Stimulated activated naive CD4-positive, alpha-beta T cell treated with Interleukin-2 at 50 U/mL for 16 hours (primary cell): ENCODE measurements around the gene CLDN20.
A peak's percentile ranks its signal among the peaks of the same experiment; 100 is the strongest.
"Not testable (repeated sequence)": the region's sequence is repeated elsewhere in the genome, so short reads cannot be mapped to it uniquely, and the experiment has no call there.

Experiments used
- DNase-seq: peaks from one replicate; lab custom pipeline; 2025; lab: John Stamatoyannopoulos, UW

The CLDN20 gene, protein sequence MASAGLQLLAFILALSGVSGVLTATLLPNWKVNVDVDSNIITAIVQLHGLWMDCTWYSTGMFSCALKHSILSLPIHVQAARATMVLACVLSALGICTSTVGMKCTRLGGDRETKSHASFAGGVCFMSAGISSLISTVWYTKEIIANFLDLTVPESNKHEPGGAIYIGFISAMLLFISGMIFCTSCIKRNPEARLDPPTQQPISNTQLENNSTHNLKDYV

DNA sequence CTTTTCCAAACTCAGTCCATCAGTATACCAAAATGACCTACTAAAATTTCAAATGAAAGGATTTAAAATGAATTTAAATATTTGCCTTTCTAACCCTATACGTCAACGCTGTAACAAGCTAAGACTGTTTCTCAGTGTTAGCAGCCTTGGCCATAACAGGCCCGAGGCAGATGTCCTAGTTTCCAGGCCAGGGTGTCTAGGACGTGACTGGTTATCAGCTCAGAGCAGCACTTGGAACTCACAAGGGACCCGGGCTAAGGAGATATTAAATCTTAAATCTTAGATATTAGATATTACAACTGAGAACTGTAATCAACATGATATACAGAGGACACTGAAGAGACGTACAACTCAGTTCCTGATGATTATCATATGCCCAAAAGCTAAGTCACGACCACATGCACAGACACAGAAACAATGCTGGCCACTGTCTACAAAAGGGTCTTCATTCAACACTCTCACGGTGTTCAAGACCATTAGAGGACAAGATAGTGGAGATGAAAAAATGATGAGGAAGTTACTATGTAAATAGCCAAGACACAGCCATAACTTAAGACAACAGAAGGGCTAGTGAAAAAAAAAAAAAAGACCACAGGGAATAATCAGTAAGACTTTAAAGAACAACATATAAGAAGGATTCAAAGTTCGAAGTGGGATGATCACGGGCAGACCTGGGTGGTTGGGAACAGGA is at the start of gene CLDN20:
CLDN20 (plus strand) TSS at position 641 of the 691 bp plus-strand sequence. CDS start 11,707 bp downstream, outside the sequence.
- DNase-seq: no peak

DNA sequence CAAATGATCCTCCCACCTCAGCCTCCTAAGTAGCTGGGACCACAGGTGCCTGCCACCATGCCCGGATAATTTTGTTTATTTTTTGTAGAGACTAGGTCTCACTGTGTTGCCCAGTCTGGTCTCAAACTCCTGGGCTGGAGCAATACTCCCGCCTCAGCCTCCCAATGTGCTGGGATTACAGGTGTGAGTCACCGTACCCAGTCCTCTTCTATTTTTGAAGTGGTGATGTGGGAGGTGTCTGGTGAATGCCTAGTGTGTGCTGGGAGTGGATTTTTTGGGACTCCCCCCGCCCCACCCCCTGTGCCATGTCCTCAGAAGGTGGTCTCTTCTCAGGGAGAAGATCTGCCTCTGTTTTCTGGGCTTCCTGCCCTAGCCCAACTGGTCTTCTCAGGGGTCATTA is 47.9 kb upstream of the CLDN20 start:
- DNase-seq: no peak

DNA sequence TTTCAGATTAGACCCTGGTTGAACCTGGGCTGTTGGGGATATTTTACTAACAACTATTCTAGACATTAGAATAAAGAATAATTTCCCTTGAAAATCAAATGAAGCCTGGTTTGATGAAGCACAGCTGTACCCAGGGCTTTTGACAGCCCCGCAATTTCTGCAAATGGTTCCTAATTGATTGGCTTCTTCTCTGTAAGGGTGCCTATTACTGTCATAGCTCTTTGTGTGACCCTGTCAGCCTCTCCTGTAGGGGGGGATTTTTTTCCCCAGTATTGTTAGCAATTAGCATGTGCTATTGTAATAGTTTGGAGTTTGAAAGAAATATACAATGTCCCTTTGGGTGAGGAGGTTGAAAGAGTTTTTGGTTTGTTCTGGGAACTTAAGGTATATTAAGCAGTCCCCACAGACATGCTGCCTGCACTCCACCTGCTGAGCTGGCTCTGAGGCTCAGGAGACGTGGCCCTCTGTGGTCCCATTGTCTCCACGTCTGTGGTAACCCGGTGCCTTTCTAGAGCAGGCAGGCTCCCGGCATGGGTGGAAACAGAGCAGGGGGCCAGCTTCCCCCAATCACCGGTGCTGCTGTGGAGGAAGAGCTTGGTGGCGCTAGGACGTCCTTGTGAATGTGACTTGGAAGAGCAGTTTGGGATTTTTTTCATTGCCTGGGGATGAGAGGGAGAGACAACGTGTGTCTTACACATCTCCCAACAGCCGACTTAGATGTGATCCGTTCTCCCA is 47.3 kb upstream of the CLDN20 start:
- DNase-seq: no peak

DNA sequence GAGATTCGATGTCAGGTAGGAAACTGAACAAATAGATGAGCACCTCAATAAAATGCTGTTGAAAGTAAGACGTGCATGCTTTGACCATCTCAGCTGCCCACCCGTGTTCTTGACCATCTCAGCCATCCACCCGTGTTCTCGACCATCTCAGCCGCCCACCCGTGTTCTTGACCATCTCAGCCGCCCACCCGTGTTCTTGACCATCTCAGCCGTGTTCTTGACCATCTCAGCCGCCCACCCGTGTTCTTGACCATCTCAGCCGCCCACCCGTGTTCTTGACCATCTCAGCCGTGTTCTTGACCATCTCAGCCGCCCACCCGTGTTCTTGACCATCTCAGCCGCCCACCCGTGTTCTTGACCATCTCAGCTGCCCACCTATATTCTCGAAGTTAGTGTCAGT is 45.1 kb upstream of the CLDN20 start:
- not testable (repeated sequence) for DNase-seq

DNA sequence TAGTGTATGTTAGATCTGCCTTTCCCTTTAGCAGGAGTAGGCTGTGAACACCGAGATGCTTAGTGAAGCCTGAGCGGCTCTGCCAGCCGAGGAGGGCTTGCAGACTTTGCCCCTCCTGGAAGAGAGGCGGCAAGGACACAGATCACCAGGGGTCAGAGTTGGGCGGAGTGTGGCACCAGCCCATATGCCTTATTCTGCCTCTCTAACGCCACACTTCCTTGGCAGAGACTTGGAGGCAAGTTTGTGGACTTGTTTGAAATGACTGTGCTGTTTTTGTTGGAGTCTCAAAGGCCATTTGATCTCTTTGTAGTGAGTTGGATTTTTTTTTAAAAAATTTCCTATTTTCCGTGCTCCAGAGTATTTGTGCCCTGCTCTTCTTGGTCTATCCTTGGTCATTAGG is 44.5 kb upstream of the CLDN20 start:
- DNase-seq: no peak

DNA sequence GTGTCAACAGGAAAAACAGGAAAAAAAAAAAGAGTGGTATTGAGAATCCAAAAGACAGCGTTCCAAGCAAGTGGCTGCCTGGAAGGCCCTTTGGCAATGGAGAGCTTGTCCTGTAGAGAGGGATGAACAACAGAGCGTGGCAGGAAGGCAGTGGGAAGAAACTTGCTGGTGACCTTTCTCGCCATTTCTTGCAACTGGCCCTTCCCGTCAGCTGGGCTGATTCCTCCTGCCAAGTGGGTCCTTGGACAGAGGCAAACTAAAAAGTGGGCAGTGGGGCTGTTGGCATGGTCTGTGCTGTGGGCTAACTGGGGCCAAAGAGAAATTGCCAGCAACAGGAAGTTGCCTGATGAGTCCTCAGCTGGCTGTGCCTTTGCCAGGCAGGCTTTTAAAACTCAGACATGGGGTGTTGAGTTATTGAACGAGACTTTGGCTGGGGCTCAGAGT is 43.9 kb upstream of the CLDN20 start:
- DNase-seq: no peak

DNA sequence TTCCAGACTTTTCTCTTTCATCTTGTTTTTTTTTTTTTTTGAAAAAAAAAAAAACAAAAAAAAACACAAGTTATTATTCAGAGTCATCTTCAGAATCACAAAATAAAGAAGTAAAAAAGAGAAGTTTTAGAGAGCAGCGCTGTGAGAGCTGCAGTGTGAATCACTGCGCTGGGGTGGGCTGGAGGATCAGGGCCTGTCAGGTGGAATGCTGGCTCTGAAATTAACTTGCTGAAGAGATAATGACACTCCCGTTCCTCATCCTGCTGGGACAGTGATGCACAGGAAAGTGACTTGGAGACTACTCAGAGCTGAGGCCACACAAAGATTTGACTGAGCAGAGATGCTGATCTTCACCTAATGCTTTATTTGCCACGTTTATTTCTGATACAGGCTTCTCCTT is 42.7 kb upstream of the CLDN20 start:
- DNase-seq: no peak

DNA sequence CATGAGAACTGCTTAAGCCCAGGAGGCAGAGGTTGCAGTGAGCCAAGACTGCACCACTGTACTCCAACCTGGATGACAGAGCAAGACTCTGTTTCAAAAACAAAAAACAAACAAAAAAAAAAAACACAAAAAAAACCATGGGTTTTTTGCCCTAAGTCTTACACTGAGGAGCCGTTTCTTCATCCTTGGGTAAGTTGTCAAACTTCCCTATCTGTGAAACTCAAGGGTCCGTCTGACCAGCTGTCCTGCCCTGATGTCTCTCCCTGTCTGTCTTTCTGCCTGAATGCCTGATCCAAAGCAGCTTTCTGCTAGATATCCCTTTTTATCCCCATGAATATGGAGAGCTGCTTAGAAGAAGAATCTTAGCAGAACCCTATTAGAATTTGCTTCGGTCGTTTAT is 41.3 kb upstream of the CLDN20 start:
- no peak for DNase-seq

DNA sequence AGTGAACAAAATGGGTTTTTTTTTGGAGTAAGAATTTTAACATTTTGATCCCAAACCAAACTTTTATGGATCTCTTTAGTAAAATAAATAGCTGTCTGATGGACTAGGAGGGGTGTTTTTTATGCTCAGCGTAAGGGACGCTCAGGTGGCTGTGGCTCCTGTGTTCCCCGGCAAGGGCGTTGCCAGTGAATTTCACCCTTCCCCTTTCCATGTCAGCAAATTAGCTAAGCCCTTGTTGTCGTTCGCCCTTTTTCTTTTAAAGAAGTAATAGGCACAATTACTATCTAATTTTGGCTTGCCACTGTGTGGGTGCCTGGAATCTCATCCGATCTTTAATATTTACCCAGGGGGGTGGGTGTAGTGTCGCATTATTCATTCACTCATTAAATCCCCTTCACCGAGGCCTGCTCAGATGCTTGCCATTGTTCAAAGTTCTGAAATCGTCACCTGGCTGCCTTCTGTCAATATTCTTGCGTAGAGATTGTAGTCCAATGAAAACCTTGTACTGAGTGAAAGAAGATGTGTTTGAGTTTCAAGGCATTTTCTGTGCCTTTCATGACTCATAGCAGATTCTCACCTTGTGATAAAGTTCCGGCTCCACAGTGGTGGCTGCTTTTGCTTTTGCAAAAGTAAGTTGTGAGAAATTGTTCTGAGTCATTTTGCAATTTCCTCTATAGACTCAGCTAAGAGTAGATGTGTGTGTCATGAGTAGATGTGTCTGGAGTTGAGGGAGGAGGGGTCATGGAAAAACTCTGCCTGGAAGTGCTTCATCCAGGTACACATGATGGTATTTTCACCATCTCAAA is 40.0 kb upstream of the CLDN20 start:
- DNase-seq: peak; percentile 54

DNA sequence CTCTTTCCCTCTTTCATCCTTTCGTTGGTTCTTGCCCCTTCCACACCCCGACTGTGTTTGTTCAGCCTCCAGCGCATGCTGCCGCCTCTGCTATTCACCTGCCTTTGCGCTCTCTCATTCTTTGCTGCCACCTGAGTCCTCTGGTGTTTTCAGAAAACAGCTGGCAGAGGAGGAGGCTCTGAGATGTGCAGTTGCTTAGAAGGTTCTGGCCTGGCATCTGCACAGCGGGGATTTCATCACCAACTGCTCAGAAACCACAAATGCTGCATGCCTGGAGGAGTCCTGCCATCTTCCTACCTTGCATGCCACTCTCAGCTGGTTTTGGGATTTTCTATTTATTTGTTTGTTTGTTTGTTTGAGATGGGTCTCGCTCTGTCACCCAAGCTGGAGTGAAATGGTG is 39.2 kb upstream of the CLDN20 start:
- DNase-seq: no peak

DNA sequence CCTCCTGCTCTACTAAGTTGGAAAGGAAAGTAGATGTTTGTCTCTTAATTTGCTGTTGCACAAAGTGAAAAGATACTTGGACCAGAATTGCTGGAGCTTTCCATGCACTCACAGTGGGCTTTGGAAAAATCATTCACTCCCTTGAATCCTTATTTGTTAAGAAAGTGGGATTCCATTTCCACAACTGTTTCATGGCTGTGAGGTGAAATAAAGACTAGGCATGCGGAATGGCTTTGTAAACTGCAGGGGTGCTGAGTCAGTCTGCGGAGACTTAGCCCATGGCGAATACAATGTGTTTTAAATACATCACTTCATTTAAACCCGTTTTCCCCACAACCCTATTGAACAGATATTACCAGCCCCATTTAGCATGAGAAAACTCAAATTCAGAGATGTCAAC is 36.8 kb upstream of the CLDN20 start:
- no peak for DNase-seq

DNA sequence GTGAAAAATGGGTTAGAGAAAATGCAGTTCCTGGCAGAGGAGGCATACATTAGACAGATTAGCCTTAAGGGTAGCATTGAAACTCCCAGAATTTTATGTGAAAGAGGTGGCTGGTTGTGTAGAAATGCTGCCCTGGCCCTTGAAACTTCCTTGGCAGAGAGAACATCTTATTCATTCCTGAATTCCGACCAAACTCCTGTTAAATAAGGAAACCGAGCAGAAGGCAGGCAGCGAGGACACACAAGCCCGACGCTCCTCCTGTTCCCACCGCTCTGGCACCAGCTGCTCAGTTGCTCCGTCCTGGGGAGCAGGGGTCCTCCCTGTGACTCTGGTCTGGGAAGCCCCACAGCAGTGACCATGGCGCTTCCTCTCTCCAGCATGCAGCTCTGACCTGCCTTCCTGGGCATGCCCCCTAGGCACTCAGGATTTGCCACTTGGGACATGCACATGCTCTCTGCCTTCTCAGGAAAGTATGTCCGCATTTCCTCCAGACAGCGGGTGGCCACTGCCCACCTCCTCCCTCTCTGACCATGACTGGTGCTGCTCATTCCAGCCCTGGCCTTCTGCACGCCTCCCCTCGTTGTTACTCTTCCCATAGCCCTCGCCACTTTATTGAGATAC is 35.2 kb upstream of the CLDN20 start:
- no peak for DNase-seq

DNA sequence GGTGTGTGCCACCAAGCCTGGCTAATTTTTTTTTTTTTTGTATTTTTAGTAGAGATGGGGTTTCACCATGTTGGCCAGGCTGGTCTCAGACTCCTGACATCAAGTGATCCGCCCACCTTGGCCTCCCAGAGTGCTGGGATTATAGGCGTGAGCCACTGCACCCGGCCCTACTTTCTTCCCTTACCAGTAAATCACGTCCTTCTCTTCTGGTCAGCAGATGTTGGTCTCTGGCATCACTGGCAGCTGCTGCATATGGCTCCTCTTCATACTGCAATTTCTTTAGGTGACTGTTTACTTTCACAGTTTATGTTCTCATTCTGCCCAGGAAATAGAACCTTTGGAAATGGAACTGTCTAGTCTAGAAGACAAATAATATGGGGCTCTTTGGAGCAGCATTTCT is 32.8 kb upstream of the CLDN20 start:
- DNase-seq: not testable (repeated sequence)

DNA sequence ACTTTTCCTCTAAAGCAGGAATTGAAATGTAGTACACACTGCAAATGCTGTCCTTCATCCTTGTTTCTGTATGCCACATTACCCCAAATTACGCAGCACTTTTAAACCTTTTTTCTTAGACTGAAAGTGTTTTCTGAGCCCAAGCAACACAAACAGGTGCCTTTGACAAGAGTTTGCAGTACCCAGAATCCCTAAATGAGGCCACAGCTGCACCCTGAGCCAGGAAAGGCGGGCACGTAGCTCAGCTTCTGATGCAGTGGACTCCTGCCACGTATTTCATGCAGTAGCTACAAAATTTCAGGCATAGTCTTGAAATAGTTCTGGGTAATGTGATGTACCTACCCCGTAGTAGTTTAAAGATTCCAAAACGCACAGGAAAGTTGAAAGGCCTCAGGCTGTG is 31.0 kb upstream of the CLDN20 start:
- no peak for DNase-seq

DNA sequence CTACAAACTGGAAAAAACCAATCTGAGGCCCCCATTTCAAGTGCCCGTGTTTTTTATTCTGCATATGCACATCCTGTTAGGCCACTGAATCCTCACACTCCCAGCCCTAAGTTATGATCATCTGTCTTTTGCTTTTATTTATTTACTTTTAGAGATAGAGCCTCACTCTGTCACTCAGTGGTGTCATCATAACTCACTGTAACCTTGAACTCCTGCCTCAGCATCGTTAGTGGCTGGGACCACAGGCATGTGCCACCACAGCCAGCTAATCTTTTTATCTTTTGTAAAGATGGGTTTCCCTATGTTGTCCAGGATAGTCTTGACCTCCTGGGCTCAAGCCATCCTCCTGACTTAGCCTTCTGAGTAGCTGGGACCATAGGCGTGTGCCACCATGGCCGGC is 29.6 kb upstream of the CLDN20 start:
- DNase-seq: no peak

DNA sequence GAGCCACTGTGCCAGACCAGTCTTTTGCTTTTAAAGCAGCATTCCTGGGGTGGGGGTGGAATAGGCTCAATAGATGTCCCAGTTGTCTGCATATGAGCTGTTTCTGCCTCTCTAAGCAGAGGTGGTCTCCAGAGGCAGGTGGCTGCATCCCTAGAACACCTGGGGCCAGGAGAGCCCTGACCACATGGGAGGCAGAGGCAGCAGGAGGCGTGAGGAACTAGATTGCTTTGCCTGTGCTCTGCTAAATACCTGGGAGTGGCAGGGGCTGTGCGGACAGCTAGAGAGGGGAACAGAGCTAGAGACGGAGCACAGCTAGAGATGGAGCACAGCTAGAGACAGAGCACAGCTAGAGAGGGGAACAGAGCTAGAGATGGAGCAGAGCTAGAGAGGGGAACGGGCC is 29.1 kb upstream of the CLDN20 start:
- no peak for DNase-seq

DNA sequence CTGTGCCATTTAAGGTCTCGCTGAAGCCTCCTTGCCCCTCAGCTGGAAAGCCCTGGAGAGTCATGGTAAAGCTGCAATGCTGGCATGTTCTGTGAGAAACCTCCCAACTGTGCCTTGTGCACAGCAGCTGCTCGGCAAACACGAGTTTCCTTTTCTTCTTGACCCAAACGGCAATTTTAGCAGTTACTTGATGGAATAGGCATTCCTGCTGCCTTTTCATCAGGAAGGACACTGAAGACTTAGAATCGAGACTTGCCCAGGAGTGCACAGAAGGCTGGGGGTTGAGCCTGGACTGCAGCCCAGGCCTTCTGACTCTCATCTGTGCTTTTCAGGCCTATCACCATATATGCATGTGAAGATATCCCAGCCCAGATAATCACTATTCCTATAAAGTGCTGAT is 28.7 kb upstream of the CLDN20 start:
- no peak for DNase-seq

DNA sequence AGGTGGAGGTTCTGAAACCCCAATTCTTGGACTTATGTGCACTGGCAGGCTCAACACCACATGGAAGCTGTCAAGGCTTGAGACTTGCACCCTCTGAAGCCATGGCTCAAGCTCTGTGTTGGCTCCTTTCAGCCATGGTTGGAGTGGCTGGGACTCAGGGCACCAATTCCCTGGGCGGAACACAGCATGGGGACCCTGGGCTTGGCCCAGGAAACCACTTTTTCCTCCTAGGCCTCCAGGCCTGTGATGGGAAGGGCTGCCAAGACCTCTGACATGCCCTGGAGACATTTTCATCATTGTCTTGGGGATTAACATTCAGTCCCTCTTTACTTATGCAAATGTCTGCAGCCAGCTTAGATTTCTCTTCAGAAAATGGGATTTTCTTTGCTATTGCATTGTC is 26.2 kb upstream of the CLDN20 start:
- DNase-seq: no peak

DNA sequence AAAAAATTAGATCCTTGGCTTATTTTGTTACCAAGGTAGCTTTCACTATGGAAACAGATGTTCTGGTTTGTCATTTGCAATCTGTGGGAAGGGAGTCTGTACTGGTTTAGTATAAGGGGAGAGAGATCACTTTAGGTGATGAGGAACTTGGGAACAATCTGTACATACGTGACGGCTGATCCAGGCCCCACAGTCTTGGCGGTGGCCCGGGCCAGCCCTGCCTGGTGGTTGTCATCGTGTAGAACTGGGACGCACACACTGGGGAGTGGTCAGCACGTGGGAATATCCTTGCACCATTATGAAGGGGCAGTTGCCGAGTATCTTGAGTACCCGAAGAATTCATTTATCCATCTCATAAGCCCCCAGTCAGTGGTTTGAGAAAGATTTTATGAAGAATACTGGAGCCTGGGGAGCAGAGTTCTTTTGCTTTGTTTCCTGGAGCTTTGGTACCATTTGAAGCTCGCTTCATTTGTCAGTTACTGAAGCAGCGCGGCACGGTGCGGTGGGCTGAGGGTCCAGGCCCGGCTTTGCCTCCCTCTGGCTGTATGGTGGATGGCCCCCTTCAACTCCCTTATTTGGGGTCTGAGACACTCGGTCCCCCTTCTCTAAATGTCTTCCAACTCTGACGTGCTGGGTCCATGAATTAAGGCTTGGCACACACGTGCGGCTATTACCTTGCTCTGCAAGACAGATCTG is 22.8 kb upstream of the CLDN20 start:
- DNase-seq: no peak

DNA sequence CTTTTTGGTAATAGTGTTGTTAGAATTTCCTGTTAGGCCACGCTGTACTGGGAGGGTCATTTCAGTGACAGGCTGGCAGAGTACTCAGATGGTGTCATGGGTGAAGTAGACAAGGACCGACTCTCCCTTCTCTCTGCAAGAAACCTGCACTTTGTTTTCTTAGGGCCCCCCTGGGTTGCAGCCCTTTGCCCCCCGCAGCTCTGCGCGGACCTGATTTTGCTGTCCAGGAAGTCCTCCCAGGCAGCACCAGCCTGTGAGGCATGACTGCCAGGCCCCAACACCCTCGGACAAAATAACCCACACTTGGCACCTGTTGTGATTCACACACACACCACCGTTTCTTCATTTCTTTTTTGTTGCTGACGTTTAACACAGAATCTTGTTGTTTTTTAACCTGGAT is 21.8 kb upstream of the CLDN20 start:
- DNase-seq: no peak

DNA sequence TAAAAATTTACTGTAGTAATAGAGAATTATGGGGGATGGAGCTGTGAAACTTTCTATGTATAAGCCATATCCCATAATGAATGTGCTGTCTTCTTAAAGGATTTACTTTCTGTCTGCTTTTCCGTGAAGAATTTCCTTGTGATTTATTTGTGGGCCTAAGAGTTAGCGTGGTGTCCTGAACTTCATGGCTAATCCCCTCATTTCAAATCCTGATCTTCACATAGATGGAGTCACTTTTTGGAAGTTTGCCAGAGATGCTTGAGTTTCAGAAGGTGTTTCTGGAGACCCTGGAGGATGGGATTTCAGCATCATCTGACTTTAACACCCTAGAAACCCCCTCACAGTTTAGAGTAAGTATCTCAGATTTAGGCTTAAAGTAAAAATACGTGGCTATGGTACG is 19.4 kb upstream of the CLDN20 start:
- no peak for DNase-seq
